ENCODE data around the gene HPRT1. TPM values are rescaled to one million over a fixed set of nuclear protein-coding genes. Genes with fewer than 3 reads are reported as not detected.

Gene HPRT1
- total RNA-seq, 1 experiment from 2014 or later, result 38.2 TPM

GRCh38 chrX:134502686-134503085 is 42.7 kb downstream of the HPRT1 start:
- DNase-seq (ENCODE audit: low spot score) (no peak), ATAC-seq (no peak)
- Mint-ChIP-seq H3K36me3 (peaks cover 17% of the 10 kb centered on the region; the same call in 1 of the 2 replicates), H3K27me3 (ENCODE audit: low read depth) (no peaks in the 10 kb centered on the region), H3K4me3 (no peak overlapping the region), H3K4me1 (no peaks in the 10 kb centered on the region), H3K9me3 (no peaks in the 10 kb centered on the region), H3K27ac (no peak overlapping the region)
- ChIA-PET CTCF (interaction anchor here (1.5 kb wide), 1 partner anchor 261 kb away, joined by 4 read pairs; no protein-coding TSS in a partner anchor), POLR2A (no interaction called here)
- TF ChIP-seq SP1 (CRISPR knock-in tag; conservative IDR thresholded peaks at IDR 0.05) (no peak), USF2 (CRISPR knock-in tag; IDR thresholded peaks at IDR 0.05) (no peak), ZNF263 (CRISPR knock-in tag; IDR thresholded peaks at IDR 0.05; ENCODE audit: low read depth) (no peak), PRRX2 (CRISPR knock-in tag; IDR thresholded peaks at IDR 0.05) (no peak), IRF2 (CRISPR knock-in tag; IDR thresholded peaks at IDR 0.05; ENCODE audit: borderline replicate concordance, low read depth) (no peak), TEAD1 (CRISPR knock-in tag; IDR thresholded peaks at IDR 0.05) (no peak), E2F1 (CRISPR knock-in tag; IDR thresholded peaks at IDR 0.05) (no peak), OVOL2 (CRISPR knock-in tag; IDR thresholded peaks at IDR 0.05; ENCODE audit: borderline replicate concordance) (no peak), NR1H2 (CRISPR knock-in tag; IDR thresholded peaks at IDR 0.05) (no peak), PREB (CRISPR knock-in tag; IDR thresholded peaks at IDR 0.05; ENCODE audit: borderline replicate concordance) (no peak)

- H3K4me3 Mint-ChIP-seq, result no peak overlapping the region
- no peak for ATAC-seq
- peaks cover 8% of the 10 kb centered on the region for H3K36me3 Mint-ChIP-seq
- POLR2A ChIA-PET, result interaction anchor here (0.8 kb wide), 1 partner anchor 169 kb away, joined by 3 read pairs; no protein-coding TSS in a partner anchor
- H3K4me1 Mint-ChIP-seq, result peaks cover 12% of the 10 kb centered on the region
- H3K27me3 Mint-ChIP-seq (ENCODE audit: low read depth), result no peaks in the 10 kb centered on the region
- H3K27ac Mint-ChIP-seq, result no peak overlapping the region
- no peaks in the 10 kb centered on the region for H3K9me3 Mint-ChIP-seq
- CTCF ChIA-PET, result interaction anchor here (0.5 to 1.6 kb wide), 2 partner anchors 8 to 117 kb away, joined by 4 read pairs; no protein-coding TSS in a partner anchor
- DNase-seq (ENCODE audit: low spot score), result no peak
- TF ChIP-seq FOXP1 (CRISPR knock-in tag; IDR thresholded peaks at IDR 0.05; ENCODE audit: borderline replicate concordance), result no peak
- TF ChIP-seq ZNF425 (CRISPR knock-in tag; conservative IDR thresholded peaks at IDR 0.05), result no peak
- no peak for TF ChIP-seq NFATC4 (CRISPR knock-in tag; IDR thresholded peaks at IDR 0.05)
- TF ChIP-seq NR3C1 (CRISPR knock-in tag; conservative IDR thresholded peaks at IDR 0.05; ENCODE audit: low read depth), result no peak
- TF ChIP-seq USF2 (CRISPR knock-in tag; IDR thresholded peaks at IDR 0.05), result no peak
- no peak for TF ChIP-seq ATF3 (CRISPR knock-in tag; conservative IDR thresholded peaks at IDR 0.05)
- TF ChIP-seq ARID4B (CRISPR knock-in tag; IDR thresholded peaks at IDR 0.05; ENCODE audit: borderline replicate concordance), result no peak
- no peak for TF ChIP-seq ZBTB43 (CRISPR knock-in tag; IDR thresholded peaks at IDR 0.05)
- no peak for TF ChIP-seq USF1 (CRISPR knock-in tag; IDR thresholded peaks at IDR 0.05)
- no peak for TF ChIP-seq ATF2 (CRISPR knock-in tag; IDR thresholded peaks at IDR 0.05; ENCODE audit: borderline replicate concordance, low read depth)
- TF ChIP-seq ETV6 (CRISPR knock-in tag; IDR thresholded peaks at IDR 0.05), result no peak
These were observed 52.6 kb downstream of the HPRT1 start for GRCh38 chrX:134512566-134512965.
